Measurements from ENCODE around the gene MKNK2. TPM values are rescaled to one million over a fixed set of nuclear protein-coding genes. Genes with fewer than 3 reads are reported as not detected.

MKNK2 gene
- total RNA-seq, 1 donor from 2014 or later, result 85.2 TPM

GRCh38 chr19:2033115-2033824, 17.8 kb downstream of the MKNK2 start:
- DNase-seq (ENCODE audit: low read depth, low spot score), result no peak

GRCh38 chr19:2032296-2032941, 18.6 kb downstream of the MKNK2 start:
- peak; percentile 68 for DNase-seq (ENCODE audit: low read depth, low spot score)

- DNase-seq (ENCODE audit: low read depth, low spot score), result no peak
Observed at GRCh38 chr19:2027361-2027760, 23.7 kb downstream of the MKNK2 start.

- no peak for DNase-seq (ENCODE audit: low read depth, low spot score)
Observed at GRCh38 chr19:2026770-2027169, 24.3 kb downstream of the MKNK2 start.

GRCh38 chr19:2022289-2022688, 28.8 kb downstream of the MKNK2 start:
- no peak for DNase-seq (ENCODE audit: low read depth, low spot score)

- no peak for DNase-seq (ENCODE audit: low read depth, low spot score)
Observed at GRCh38 chr19:2021453-2022140, 29.4 kb downstream of the MKNK2 start.

GRCh38 chr19:2018752-2019151, 32.3 kb downstream of the MKNK2 start:
- DNase-seq (ENCODE audit: low read depth, low spot score), result no peak

GRCh38 chr19:2016041-2016807, 34.8 kb downstream of the MKNK2 start:
- no peak for DNase-seq (ENCODE audit: low read depth, low spot score)

GRCh38 chr19:2015608-2015950, 35.5 kb downstream of the MKNK2 start, which contains the start of gene BTBD2:
Gene BTBD2, minus strand, starts transcription at chr19:2015714. Its CDS starts 11 bp downstream, at chr19:2015703.
- peak; percentile 36 for DNase-seq (ENCODE audit: low read depth, low spot score)

- no peak for DNase-seq (ENCODE audit: low read depth, low spot score)
Observed at GRCh38 chr19:2014731-2015607, 36.1 kb downstream of the MKNK2 start.

- no peak for DNase-seq (ENCODE audit: low read depth, low spot score)
Observed at GRCh38 chr19:2014131-2014571, 36.9 kb downstream of the MKNK2 start.

- DNase-seq (ENCODE audit: low read depth, low spot score), result no peak
Observed at GRCh38 chr19:2013683-2013961, 37.4 kb downstream of the MKNK2 start.

GRCh38 chr19:2012941-2013682, 37.9 kb downstream of the MKNK2 start:
- DNase-seq (ENCODE audit: low read depth, low spot score), result no peak

GRCh38 chr19:2011169-2011568, 39.9 kb downstream of the MKNK2 start:
- DNase-seq (ENCODE audit: low read depth, low spot score), result no peak

- no peak for DNase-seq (ENCODE audit: low read depth, low spot score)
Observed at GRCh38 chr19:2010135-2010668, 40.8 kb downstream of the MKNK2 start.

- DNase-seq (ENCODE audit: low read depth, low spot score), result no peak
Observed at GRCh38 chr19:2003874-2004273, 47.2 kb downstream of the MKNK2 start.

- no peak for DNase-seq (ENCODE audit: low read depth, low spot score)
Observed at GRCh38 chr19:1999856-2000515, 51.1 kb downstream of the MKNK2 start.

GRCh38 chr19:1998712-1999708, 52.0 kb downstream of the MKNK2 start:
- no peak for DNase-seq (ENCODE audit: low read depth, low spot score)

All from pulmonary artery endothelial cell (primary cell).